Osteoblast (primary cell): ENCODE data around the gene F11. TPM values are rescaled to one million over a fixed set of nuclear protein-coding genes. Genes with fewer than 3 reads are reported as not detected.

Experiments
- DNase-seq: peaks from one replicate; pipeline ENCODE4 v3.0.0; 2011; ENCODE audit warnings: low spot score, mixed read lengths; ENCODE audit not compliant: insufficient read length; ENCODE audit errors: missing footprints
- H2AFZ ChIP-seq: 2 replicates; pipeline ENCODE4 v1.6.0; 2011; ENCODE audit warnings: mild to moderate bottlenecking, low read length
- H3K27ac ChIP-seq: 2 replicates; pipeline ENCODE4 v1.5.1; 2011; ENCODE audit warnings: mild to moderate bottlenecking, low read depth, low read length, moderate library complexity
- H3K27me3 ChIP-seq: 2 replicates; pipeline ENCODE4 v1.6.0; 2012; ENCODE audit warnings: mild to moderate bottlenecking, control low read depth, inconsistent platforms, low read length, moderate library complexity; ENCODE audit not compliant: insufficient read depth
- H3K36me3 ChIP-seq: 2 replicates; pipeline ENCODE4 v1.5.1; 2011; ENCODE audit warnings: mild to moderate bottlenecking, low read length, control low read depth, moderate library complexity; ENCODE audit not compliant: insufficient read depth
- H3K4me1 ChIP-seq: 2 replicates; pipeline ENCODE4 v1.5.1; 2011; ENCODE audit warnings: mild to moderate bottlenecking, low read length, control low read depth, moderate library complexity; ENCODE audit not compliant: insufficient read depth
- H3K4me2 ChIP-seq: 2 replicates; pipeline ENCODE4 v1.6.0; 2011; ENCODE audit warnings: mild to moderate bottlenecking, low read length; ENCODE audit not compliant: insufficient read depth
- H3K4me3 ChIP-seq: fragments of 200-600 bp; sonication (generic); 3 replicates; pipeline ENCODE4 v1.5.1; 2012; ENCODE audit warnings: mild to moderate bottlenecking, low read length, inconsistent platforms; ENCODE audit not compliant: insufficient read depth
- H3K79me2 ChIP-seq: 2 replicates; pipeline ENCODE4 v1.6.0; 2012; ENCODE audit warnings: mild to moderate bottlenecking, low read length, control low read depth, inconsistent platforms; ENCODE audit not compliant: insufficient read depth
- H3K9me3 ChIP-seq: 2 replicates; pipeline ENCODE4 v1.5.1; 2011; ENCODE audit warnings: low read depth, low read length, control low read depth
- H4K20me1 ChIP-seq: 2 replicates; pipeline ENCODE4 v1.6.0; 2012; ENCODE audit warnings: mild to moderate bottlenecking, low read length, control low read depth; ENCODE audit not compliant: insufficient read depth
- total RNA-seq: library from RNA; depleted of rRNA; stranded (reverse); fragments of >200 nt; gene quantifications from 2 replicates; pipeline ENCODE4 v1.2.3, GENCODE V29; 2012
- TF ChIP-seq, protein P1 (sequence below): IDR thresholded peaks from 2 replicates; pipeline ENCODE4 v1.5.1; 2011; ENCODE audit warnings: mild to moderate bottlenecking, low read depth, low read length, moderate library complexity; ENCODE audit errors: extremely low read depth

F11 gene
- total RNA-seq, 1 donor, result not detected

DNA sequence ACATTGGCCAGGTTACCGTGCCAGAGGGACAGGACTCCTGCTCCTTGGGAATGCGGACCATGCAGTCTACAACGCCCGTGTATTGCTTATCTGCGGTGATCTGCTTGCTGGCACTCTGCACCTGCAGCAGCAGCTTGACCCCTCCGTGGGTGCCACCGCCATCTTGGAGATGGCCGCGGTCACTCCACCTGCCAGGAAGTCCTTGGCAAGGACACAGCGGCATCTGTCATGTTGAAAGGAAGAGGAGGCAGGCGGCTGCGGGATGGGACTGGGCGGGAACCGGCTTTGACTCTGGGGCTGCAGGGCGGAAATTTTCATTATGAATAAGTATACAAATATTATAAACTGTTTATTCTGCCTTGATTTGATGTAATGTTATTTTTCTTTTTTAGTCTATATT is 63.4 kb downstream of the F11 start:
- H3K9me3 ChIP-seq, result peaks cover 3% of the 10 kb centered on the region
- no peaks in the 10 kb centered on the region for H3K36me3 ChIP-seq
- H3K4me2 ChIP-seq, result no peak overlapping the region
- H3K27me3 ChIP-seq, result no peaks in the 10 kb centered on the region
- no peak overlapping the region for H3K27ac ChIP-seq
- no peaks in the 10 kb centered on the region for H3K79me2 ChIP-seq
- TF ChIP-seq, protein P1, sequence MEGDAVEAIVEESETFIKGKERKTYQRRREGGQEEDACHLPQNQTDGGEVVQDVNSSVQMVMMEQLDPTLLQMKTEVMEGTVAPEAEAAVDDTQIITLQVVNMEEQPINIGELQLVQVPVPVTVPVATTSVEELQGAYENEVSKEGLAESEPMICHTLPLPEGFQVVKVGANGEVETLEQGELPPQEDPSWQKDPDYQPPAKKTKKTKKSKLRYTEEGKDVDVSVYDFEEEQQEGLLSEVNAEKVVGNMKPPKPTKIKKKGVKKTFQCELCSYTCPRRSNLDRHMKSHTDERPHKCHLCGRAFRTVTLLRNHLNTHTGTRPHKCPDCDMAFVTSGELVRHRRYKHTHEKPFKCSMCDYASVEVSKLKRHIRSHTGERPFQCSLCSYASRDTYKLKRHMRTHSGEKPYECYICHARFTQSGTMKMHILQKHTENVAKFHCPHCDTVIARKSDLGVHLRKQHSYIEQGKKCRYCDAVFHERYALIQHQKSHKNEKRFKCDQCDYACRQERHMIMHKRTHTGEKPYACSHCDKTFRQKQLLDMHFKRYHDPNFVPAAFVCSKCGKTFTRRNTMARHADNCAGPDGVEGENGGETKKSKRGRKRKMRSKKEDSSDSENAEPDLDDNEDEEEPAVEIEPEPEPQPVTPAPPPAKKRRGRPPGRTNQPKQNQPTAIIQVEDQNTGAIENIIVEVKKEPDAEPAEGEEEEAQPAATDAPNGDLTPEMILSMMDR, result no peak
- no peaks in the 10 kb centered on the region for H4K20me1 ChIP-seq
- no peaks in the 10 kb centered on the region for H3K4me1 ChIP-seq
- H2AFZ ChIP-seq, result no peak overlapping the region
- no peak for DNase-seq
- H3K4me3 ChIP-seq, result no peak overlapping the region

DNA sequence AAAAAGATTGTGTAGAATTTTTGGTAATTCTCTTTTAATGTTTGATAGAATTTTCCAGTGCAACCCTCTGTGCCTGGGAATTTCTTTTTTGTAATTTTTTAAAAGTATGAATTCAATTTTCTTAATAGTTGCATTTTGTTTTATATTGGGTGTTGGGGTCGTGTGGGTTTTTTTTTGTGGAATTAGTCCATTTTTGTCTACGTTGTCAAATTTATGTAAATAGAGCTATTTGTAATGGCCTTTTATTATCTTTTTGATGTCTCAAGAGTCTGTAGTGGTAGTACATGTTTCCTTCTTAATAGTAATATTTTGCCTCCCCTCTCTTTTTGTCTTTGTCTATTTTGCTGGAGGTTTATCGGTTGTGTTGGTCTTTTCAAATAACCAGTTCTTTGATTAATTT is 64.4 kb downstream of the F11 start:
- H4K20me1 ChIP-seq, result no peaks in the 10 kb centered on the region

DNA sequence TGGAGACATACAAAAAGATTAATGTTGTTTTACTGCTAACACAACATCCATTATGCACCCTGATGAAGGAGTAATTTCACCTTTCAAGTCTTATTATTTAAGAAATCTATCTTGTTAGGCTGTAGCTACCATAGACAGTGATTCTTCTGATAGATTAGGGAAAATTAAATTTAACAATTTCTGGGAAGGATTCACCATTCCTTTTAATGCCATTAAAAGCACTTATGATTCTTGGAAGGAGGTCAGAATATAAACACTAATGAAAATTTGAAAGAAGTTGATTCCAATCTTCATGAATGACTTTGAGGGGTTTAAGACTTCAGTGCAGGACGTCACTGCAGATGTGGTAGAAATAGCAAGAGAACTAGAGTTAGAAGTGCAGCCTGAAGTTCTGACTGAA is 69.8 kb downstream of the F11 start:
- TF ChIP-seq, protein P1, result no peak
- Histone ChIP-seq H3K4me1 (no peaks in the 10 kb centered on the region), H3K4me2 (no peak overlapping the region), H3K27me3 (no peaks in the 10 kb centered on the region), H3K4me3 (no peak overlapping the region), H3K27ac (no peak overlapping the region), H3K36me3 (no peaks in the 10 kb centered on the region), H3K9me3 (no peaks in the 10 kb centered on the region), H3K79me2 (no peaks in the 10 kb centered on the region), H4K20me1 (no peaks in the 10 kb centered on the region), H2AFZ (no peak overlapping the region)
- DNase-seq, result no peak

More for the DNA sequence above, 64.4 kb downstream of the F11 start:
- Histone ChIP-seq H3K79me2 (no peaks in the 10 kb centered on the region), H3K36me3 (no peaks in the 10 kb centered on the region), H3K4me1 (no peaks in the 10 kb centered on the region), H3K4me3 (no peak overlapping the region), H3K4me2 (no peak overlapping the region), H2AFZ (no peak overlapping the region), H3K9me3 (peaks cover 3% of the 10 kb centered on the region), H3K27ac (no peak overlapping the region), H3K27me3 (no peaks in the 10 kb centered on the region)
- DNase-seq, result no peak
- TF ChIP-seq, protein P1, result no peak

Other genes starting within 250 kb of the F11 start
- 8.0 and 8.8 TPM in 2 replicates for gene TLR3, start 197.0 kb upstream of the F11 start, total RNA-seq
- gene FAM149A, start 161.5 kb upstream of the F11 start, total RNA-seq, result 3.3 and 12.7 TPM in 2 replicates
- gene CYP4V2, start 74.6 kb upstream of the F11 start, total RNA-seq, result 29.0 and 41.8 TPM in 2 replicates
- under 0.01 TPM in 1 of 2 replicates, not detected in the other for gene KLKB1, start 38.7 kb upstream of the F11 start, total RNA-seq